Epithelial cell of esophagus (primary cell): Measurements from ENCODE around the gene GABRG3.

Source experiments
- DNase-seq: peaks from one replicate; pipeline ENCODE4 v3.0.0; 2010; ENCODE audit warnings: low read depth
- H3K4me3 ChIP-seq: 2 replicates; pipeline ENCODE4 v1.5.1; 2011; ENCODE audit warnings: mild to moderate bottlenecking, low read length, control low read depth
- TF ChIP-seq, protein P1 (sequence below): IDR thresholded peaks from 2 replicates; pipeline ENCODE4 v1.5.1; 2011; ENCODE audit warnings: low read depth, mild to moderate bottlenecking, low read length, control low read depth, inconsistent platforms; ENCODE audit not compliant: insufficient read depth; ENCODE audit errors: missing control alignments

GABRG3 gene

GRCh38 chr15:27272427-27272826, 301.4 kb downstream of the GABRG3 start:
- no peak for DNase-seq
- H3K4me3 ChIP-seq = no peak overlapping the region
- TF ChIP-seq, protein P1, sequence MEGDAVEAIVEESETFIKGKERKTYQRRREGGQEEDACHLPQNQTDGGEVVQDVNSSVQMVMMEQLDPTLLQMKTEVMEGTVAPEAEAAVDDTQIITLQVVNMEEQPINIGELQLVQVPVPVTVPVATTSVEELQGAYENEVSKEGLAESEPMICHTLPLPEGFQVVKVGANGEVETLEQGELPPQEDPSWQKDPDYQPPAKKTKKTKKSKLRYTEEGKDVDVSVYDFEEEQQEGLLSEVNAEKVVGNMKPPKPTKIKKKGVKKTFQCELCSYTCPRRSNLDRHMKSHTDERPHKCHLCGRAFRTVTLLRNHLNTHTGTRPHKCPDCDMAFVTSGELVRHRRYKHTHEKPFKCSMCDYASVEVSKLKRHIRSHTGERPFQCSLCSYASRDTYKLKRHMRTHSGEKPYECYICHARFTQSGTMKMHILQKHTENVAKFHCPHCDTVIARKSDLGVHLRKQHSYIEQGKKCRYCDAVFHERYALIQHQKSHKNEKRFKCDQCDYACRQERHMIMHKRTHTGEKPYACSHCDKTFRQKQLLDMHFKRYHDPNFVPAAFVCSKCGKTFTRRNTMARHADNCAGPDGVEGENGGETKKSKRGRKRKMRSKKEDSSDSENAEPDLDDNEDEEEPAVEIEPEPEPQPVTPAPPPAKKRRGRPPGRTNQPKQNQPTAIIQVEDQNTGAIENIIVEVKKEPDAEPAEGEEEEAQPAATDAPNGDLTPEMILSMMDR = no peak

DNA sequence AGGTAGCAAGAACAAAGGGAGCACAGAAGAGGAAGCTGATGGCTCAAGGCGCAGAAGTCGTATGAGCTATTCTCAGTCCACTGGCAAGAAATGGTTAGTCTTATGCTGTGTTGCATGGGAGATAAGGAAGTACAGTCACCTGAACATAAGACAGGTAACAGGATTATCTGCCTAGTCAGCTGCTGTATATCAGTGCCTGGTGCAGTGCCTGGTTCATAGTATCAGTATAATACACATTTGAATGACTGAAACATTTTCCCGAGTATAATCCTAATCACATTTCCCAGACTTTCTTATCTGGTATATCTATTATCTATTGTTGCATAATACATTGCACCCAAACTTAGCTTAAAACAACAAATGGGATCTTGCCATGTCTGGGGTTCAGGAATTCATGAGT, 302.5 kb downstream of the GABRG3 start:
- no peak overlapping the region for H3K4me3 ChIP-seq
- TF ChIP-seq, protein P1 = no peak
- no peak for DNase-seq

GRCh38 chr15:27278761-27279160, 307.8 kb downstream of the GABRG3 start:
- no peak for DNase-seq
- no peak overlapping the region for H3K4me3 ChIP-seq
- TF ChIP-seq, protein P1 = no peak

DNA sequence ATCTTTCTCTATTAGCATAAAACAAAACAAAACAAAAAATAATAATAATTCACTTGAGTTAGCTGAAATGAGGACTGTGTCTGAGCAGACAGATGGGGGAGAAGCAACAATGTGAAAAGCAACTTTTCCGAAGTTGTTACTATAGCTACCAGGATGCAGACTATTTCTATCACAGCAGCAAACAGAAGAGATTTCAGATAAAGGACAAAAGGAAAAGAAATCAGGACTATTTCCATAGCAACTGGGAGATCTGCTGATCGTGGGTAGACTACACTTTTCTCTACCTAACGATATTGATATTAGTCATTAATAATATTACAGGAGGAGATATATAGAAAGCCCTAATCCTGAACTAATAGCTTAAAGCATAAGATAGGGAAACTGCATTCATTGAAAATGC, 321.7 kb downstream of the GABRG3 start:
- H3K4me3 ChIP-seq = no peak overlapping the region
- DNase-seq = no peak
- TF ChIP-seq, protein P1 = no peak

GRCh38 chr15:27293607-27294006, 322.6 kb downstream of the GABRG3 start:
- TF ChIP-seq, protein P1 = no peak
- H3K4me3 ChIP-seq = no peak overlapping the region
- DNase-seq = no peak

DNA sequence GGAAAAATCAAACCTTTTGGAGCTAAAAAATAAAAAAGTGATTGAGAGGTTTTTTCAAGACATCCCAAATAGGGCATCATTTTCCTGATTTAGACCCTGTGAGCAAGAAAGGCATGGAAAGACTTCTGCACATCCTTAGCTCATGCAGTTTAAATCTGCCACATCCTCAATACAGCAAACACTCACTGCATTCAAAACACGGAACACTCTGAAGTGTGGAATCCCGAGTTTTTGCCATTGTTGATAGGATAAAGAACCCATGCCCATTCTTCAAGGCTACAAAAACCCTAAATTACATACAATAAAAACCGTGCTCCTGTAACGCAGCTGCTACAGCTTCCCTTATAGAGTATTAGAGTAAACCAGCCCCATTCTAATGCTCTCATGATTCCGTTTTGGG, 346.8 kb downstream of the GABRG3 start:
- no peak for DNase-seq
- no peak overlapping the region for H3K4me3 ChIP-seq
- TF ChIP-seq, protein P1 = no peak

DNA sequence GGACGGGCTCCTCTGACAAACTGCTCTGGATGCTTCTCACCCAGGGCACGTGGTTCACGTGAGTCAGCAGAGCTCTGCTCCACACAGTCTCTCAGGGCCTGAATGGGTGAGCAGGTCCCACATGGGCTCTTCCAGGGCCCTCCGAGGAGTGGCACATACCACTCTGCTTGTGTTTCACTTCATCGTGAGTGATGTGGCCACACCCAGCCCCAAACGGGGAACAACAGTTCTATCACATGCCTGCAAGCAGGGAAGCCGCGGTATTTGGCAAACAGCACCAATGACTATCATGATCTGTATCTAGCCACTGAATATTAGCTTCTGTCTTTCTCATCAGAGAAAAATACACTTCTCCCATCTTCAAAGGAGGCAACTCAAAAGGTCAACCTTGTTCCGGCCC, 352.8 kb downstream of the GABRG3 start:
- TF ChIP-seq, protein P1 = no peak
- DNase-seq = no peak
- H3K4me3 ChIP-seq = no peak overlapping the region
